Stimulated activated CD8-positive, alpha-beta memory T cell treated with anti-CD3 and anti-CD28 coated beads, Interleukin-15, amount 100 ng/mL, for 24 hours (primary cell): ENCODE measurements around the gene LGALS7B.
"Not testable (repeated sequence)": the region's sequence is repeated elsewhere in the genome, so short reads cannot be mapped to it uniquely, and the experiment has no call there.

ENCODE experiments used
- DNase-seq: peaks from one replicate; pipeline ENCODE4 v3.0.0-alpha.2; 2020; ENCODE audit warnings: low read depth

LGALS7B gene

GRCh38 chr19:38821230-38821825 lies 32.3 kb downstream of the LGALS7B start:
- DNase-seq: not testable (repeated sequence)

- DNase-seq: not testable (repeated sequence)
Observed at GRCh38 chr19:38825936-38826335, 36.9 kb downstream of the LGALS7B start.

DNA sequence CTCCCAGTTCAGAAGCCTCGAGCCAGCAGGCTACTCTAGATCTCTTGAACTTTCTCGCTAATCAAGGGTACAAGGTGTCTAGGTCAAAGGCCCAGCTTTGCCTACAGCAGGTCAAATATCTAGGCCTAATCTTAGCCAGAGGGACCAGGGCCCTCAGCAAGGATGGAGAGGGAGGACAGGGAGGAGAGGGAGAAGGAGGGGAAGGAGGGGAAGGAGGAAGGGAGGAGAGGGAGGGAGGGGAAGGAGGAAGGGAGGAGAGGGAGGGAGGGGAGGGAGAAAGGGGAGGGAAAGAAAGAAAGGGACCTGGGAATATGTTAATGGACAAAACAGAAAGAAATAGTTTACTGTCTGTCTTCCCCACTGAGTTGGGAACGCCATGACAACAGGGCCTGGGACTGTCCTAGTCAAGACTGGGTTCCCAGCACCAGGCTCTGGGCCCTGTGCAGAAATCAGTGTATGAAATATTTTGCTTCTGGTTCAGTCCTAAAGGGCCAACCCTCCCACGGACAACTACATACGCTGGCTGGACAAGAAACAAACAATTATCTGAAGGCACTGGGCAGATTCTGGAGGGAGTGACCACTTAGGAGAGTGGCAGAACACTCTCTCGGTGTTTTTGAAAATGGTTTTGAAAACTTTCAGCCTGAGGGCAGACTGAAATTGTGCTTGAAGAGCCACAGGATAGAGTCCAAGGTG lies 38.0 kb downstream of the LGALS7B start:
- no peak for DNase-seq

DNA sequence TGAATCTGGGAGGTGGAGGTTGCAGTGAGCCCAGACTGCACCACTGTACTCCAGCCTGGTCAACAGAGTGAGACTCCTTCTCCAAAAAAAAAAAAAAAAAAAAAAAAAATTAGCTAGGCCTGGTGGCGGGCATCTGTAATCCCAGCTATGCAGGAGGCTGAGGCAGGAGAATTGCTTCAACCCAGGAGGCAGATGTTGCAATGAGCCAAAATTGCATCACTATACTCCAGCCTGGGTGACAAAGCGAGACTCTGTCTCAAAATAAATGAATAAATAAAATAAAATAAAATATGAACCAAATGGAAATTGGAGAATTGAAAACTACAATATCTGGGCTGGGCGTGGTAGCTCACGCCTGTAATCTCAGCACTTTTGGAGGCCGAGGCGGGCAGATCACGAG lies 40.2 kb downstream of the LGALS7B start:
- not testable (repeated sequence) for DNase-seq

- DNase-seq: no peak
Observed at GRCh38 chr19:38830039-38830733, 41.2 kb downstream of the LGALS7B start.

GRCh38 chr19:38831142-38831605 lies 42.2 kb downstream of the LGALS7B start:
- no peak for DNase-seq

- DNase-seq: no peak
Observed at GRCh38 chr19:38833092-38833425, 44.1 kb downstream of the LGALS7B start.

DNA sequence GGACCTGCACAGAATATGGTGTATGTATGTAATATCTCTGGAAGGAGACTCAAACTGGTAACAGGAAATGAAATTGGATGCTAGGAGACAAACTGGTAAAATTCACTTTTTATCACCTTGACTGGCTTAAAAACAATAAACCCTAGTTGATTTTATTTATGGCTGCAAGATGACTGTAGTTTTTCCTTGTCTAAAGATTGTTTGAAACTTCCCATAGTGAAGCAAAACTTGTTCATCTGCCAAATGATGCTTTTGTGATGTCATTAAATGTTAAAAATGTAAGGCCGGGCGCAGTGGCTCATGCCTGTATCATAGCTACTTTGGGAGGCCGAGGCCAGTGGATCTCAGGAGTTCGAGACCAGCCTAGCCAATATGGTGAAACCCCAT lies 45.1 kb downstream of the LGALS7B start:
- DNase-seq: no peak

DNA sequence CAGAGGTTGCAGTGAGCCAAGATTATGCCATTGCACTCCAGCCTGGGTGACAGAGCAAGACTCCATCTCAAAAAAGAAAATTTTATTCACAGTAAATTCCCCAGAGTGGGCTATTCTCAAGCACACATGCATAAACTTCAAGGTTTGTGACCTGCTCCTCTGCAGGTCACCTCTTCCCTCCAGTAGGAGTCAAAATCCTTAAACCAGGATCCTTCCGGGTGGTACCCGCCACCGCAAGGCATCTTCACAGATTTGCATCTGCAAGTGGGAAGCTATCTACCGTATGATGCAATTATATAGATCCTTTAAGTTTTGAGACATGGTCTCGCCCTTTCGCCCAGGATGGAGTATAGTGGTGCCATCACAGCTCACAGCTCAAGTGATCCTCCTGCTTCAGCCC lies 45.6 kb downstream of the LGALS7B start:
- DNase-seq: no peak

- DNase-seq: no peak
Observed at GRCh38 chr19:38836159-38836982, 47.4 kb downstream of the LGALS7B start.

DNA sequence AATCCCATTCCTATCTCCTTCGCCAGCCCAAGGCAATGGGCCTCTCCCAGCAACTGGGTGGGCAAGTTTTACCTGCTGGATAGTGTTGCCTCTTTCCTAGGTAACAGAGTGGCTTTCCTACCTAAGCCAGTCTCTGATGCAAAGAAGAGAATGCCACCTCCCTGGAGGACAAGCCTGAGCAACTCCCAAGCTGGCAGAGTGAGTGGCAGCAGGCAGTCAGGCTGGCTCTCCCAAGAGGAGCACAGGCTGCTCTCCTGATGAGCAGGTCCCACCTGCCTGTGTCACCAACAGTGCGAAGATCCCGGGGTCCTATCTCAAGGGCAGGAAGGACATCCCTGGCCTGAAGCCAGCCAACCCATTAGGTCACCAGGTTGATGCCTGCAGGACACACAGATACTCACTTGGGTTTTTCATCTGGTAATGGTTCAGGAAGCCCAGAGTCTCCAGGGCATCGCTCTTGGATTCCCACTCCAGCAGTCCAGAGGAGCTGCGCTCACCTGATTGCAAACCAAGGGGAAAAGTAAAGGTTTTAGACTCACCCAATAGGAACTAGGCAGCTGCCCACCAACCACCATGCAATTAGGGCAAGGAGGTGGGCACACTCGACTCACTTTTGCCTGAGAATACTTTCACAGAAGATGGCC lies 48.1 kb downstream of the LGALS7B start:
- DNase-seq: no peak

DNA sequence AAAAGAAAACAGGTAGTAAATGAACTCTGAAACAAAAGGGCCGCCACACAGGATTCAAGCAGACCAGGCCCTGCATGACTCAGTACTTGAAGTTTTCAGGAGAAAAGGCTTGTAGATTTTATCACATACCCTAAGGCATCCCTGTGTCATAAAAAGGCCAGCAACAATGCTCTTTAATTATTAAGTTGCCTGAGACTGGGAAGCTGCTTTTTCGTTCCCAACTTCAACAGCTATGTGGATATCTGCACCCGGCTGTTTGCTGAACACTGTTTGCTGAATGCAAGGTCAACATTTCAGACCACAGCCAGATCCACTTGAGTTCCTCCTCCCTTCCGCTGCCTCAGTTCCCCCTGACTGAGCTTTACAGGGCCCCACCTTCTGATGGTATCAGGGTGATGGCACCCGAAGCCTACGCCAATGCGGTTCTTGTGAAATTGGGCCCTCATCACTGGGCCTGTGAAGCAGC lies 48.7 kb downstream of the LGALS7B start:
- no peak for DNase-seq

- DNase-seq: no peak
Observed at GRCh38 chr19:38838208-38838985, 49.4 kb downstream of the LGALS7B start.

- no peak for DNase-seq
Observed at GRCh38 chr19:38838986-38839761, 50.2 kb downstream of the LGALS7B start.

- DNase-seq: no peak
Observed at GRCh38 chr19:38839816-38840582, 51.0 kb downstream of the LGALS7B start.

DNA sequence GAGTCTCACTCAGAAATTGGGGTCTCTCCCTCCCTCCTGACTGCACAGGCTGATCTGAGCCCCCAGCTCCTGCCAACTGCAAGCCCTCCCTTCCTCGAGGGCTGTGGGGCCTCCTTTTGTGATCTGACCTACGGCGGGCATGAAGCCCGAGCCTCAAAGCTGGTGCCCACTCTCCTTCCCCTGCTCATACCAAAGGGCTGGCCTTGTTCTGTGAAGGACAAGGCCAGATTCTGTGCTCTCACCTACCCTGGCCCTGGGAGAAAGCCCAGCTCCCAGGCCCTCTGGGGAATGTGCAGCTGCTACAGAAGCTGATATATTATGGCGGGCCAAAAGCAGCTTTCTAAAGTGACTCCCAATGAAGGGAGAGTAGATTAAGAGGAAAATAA lies 51.6 kb downstream of the LGALS7B start:
- DNase-seq: no peak
